DND-41 (cell line): Measurements from ENCODE around the gene EIF4EBP3.
A peak's percentile ranks its signal among the peaks of the same experiment; 100 is the strongest.

Source experiments
- ATAC-seq: fragments of 200-7000 bp; cut with Tn5 transposase; 3 replicates; pipeline ENCODE4 v1.9.1; 2021; ENCODE audit warnings: low read depth; ENCODE audit not compliant: insufficient read depth
- DNase-seq: peaks from one replicate; pipeline ENCODE4 v3.0.0-alpha.2; 2020
- H2AFZ ChIP-seq: 2 replicates; pipeline ENCODE4 v1.6.0; 2012; ENCODE audit warnings: low read depth, low read length
- H3K27ac ChIP-seq: 2 replicates; pipeline ENCODE4 v1.5.1; 2012; ENCODE audit warnings: low read length, inconsistent platforms
- H3K27me3 ChIP-seq: fragments of 200-600 bp; sonication (generic); 2 replicates; pipeline ENCODE4 v1.6.0; 2012; ENCODE audit warnings: low read length, mild to moderate bottlenecking, inconsistent platforms; ENCODE audit not compliant: insufficient read depth, poor library complexity
- H3K36me3 ChIP-seq: 2 replicates; pipeline ENCODE4 v1.5.1; 2012; ENCODE audit warnings: low read length, inconsistent platforms; ENCODE audit not compliant: insufficient read depth
- H3K4me1 ChIP-seq: 2 replicates; pipeline ENCODE4 v1.5.1; 2012; ENCODE audit warnings: mild to moderate bottlenecking, low read length; ENCODE audit not compliant: insufficient read depth
- H3K4me2 ChIP-seq: 2 replicates; pipeline ENCODE4 v1.6.0; 2012; ENCODE audit warnings: mild to moderate bottlenecking, moderate library complexity, low read length, inconsistent platforms; ENCODE audit not compliant: insufficient read depth
- H3K4me3 ChIP-seq, 2 experiments: fragments of 200-600 bp in 1 of 2; shearing (Covaris generic) in 1 of 2; 2 replicates each; pipeline ENCODE4 v1.5.1; 2012 to 2016; ENCODE audit warnings: inconsistent platforms in 2 of 2, low read length in 2 of 2, mild to moderate bottlenecking in 2 of 2, low read depth in 1 of 2, moderate library complexity in 1 of 2
- H3K79me2 ChIP-seq: 2 replicates; pipeline ENCODE4 v1.6.0; 2012; ENCODE audit warnings: low read length, inconsistent platforms; ENCODE audit not compliant: insufficient read depth
- H3K9ac ChIP-seq: 2 replicates; pipeline ENCODE4 v1.6.0; 2012; ENCODE audit warnings: low read depth, mild to moderate bottlenecking, inconsistent platforms, low read length, moderate library complexity
- H3K9me3 ChIP-seq: 2 replicates; pipeline ENCODE4 v1.5.1; 2012; ENCODE audit warnings: low read length, moderate library complexity, mild to moderate bottlenecking, inconsistent platforms; ENCODE audit not compliant: insufficient read depth, severe bottlenecking
- H4K20me1 ChIP-seq: 2 replicates; pipeline ENCODE4 v1.6.0; 2012; ENCODE audit warnings: low read length; ENCODE audit not compliant: insufficient read depth
- CTCF ChIP-seq: IDR thresholded peaks from 2 replicates; pipeline ENCODE4 v1.5.1; 2012; ENCODE audit warnings: borderline replicate concordance, low read length, moderate library complexity, mild to moderate bottlenecking; ENCODE audit not compliant: poor library complexity, severe bottlenecking; ENCODE audit errors: extremely low read depth
- EZH2 ChIP-seq: IDR thresholded peaks from 3 replicates; pipeline ENCODE4 v1.6.1; 2012; ENCODE audit warnings: borderline replicate concordance, low read depth, mild to moderate bottlenecking, moderate library complexity, low read length, inconsistent platforms; ENCODE audit not compliant: severe bottlenecking

Gene EIF4EBP3

GRCh38 chr5:140563596-140563995 lies 16.1 kb downstream of the EIF4EBP3 start:
- H3K4me1 ChIP-seq, result peaks cover 44% of the 10 kb centered on the region
- peak overlapping the region; percentile 88 for H3K9ac ChIP-seq
- peak overlapping the region; percentile 86 for H2AFZ ChIP-seq
- H3K36me3 ChIP-seq, result peaks cover 52% of the 10 kb centered on the region
- no peaks in the 10 kb centered on the region for H3K27me3 ChIP-seq
- peak overlapping the region; percentile 67 to 75; a peak in 3 of 4 replicates for H3K4me3 ChIP-seq
- peak overlapping the region; percentile 79 for H3K27ac ChIP-seq
- H4K20me1 ChIP-seq, result 0 out of 2 replicates have a peak, but pooled peaks cover 5% of the 10 kb centered on the region
- TF ChIP-seq EZH2, result no peak
- TF ChIP-seq CTCF, result no peak
- no peaks in the 10 kb centered on the region for H3K9me3 ChIP-seq
- DNase-seq (no peak), ATAC-seq (no peak)
- peaks cover 39% of the 10 kb centered on the region for H3K79me2 ChIP-seq
- H3K4me2 ChIP-seq, result peak overlapping the region; percentile 83

- peak; percentile 98 for DNase-seq
- Histone ChIP-seq H3K27ac (peak within 1 kb of the TSS; percentile 79), H3K79me2 (peaks cover 39% of the 10 kb centered on the region)
Observed at GRCh38 chr5:140564196-140565023, 16.9 kb downstream of the EIF4EBP3 start, which contains the start of the genes APBB3 and SLC35A4. Gene APBB3 (minus strand): TSS chr5:140564598. CDS start chr5:140564245, 353 bp downstream. Gene SLC35A4 (plus strand): TSS chr5:140564828. CDS start chr5:140567170, 2,342 bp downstream.

GRCh38 chr5:140565024-140565779 lies 17.7 kb downstream of the EIF4EBP3 start:
- peak overlapping the region; percentile 79 for H3K27ac ChIP-seq
- H3K4me2 ChIP-seq, result peak overlapping the region; percentile 83
- peak overlapping the region; percentile 88 for H3K9ac ChIP-seq
- ATAC-seq (no peak; the same call in 1 of the 3 replicates), DNase-seq (no peak)
- H4K20me1 ChIP-seq, result 0 out of 2 replicates have a peak, but pooled peaks cover 5% of the 10 kb centered on the region
- peaks cover 39% of the 10 kb centered on the region for H3K79me2 ChIP-seq
- no peaks in the 10 kb centered on the region for H3K27me3 ChIP-seq
- peak overlapping the region; percentile 67 to 75 for H3K4me3 ChIP-seq
- peaks cover 56% of the 10 kb centered on the region for H3K36me3 ChIP-seq
- H3K9me3 ChIP-seq, result no peaks in the 10 kb centered on the region
- peak overlapping the region; percentile 86 for H2AFZ ChIP-seq
- peaks cover 44% of the 10 kb centered on the region for H3K4me1 ChIP-seq
- TF ChIP-seq CTCF (no peak), EZH2 (no peak)

More at GRCh38 chr5:140564196-140565023, 16.9 kb downstream of the EIF4EBP3 start, which contains the start of the genes APBB3 and SLC35A4:
- peak within 1 kb of the TSS; percentile 86 for H2AFZ ChIP-seq
- H3K36me3 ChIP-seq, result peaks cover 52% of the 10 kb centered on the region
- peak within 1 kb of the TSS; percentile 83 for H3K4me2 ChIP-seq
- peak; percentile 93 for ATAC-seq
- H4K20me1 ChIP-seq, result 0 out of 2 replicates have a peak, but pooled peaks cover 5% of the 10 kb centered on the region
- peak within 1 kb of the TSS; percentile 67 to 75 for H3K4me3 ChIP-seq
- TF ChIP-seq CTCF (peak; percentile 2), EZH2 (no peak)
- H3K9ac ChIP-seq, result peak within 1 kb of the TSS; percentile 88
- no peaks in the 10 kb centered on the region for H3K9me3 ChIP-seq
- no peaks in the 10 kb centered on the region for H3K27me3 ChIP-seq
- H3K4me1 ChIP-seq, result peaks cover 44% of the 10 kb centered on the region
